Measurements from ENCODE around the gene SHROOM3.

DNA sequence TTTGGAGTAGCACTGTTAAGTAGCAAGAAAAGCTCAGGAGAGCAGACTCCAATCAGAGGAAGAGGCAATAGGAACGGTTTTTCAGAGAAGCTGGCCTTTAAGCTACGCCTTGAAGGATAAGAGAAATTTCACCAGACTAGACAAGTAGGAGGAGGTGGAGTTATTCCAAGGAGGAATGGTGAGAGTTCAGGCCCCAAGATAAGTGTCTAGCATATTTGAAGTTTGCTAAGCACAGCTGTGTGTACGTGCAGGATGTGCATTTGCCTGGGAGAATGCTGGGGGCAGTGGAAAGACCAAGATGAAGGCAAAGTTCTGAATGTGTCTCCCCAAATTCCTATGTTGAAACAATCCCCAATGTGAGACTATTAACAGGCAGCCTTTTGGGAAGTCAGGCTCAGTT is 371.3 kb downstream of the SHROOM3 start:
- no peak for TF ChIP-seq EZH2 (IDR thresholded peaks at IDR 0.05; ENCODE audit: borderline replicate concordance, insufficient read depth, low read depth, low read length, poor library complexity, severe bottlenecking)
- TF ChIP-seq, protein P1, sequence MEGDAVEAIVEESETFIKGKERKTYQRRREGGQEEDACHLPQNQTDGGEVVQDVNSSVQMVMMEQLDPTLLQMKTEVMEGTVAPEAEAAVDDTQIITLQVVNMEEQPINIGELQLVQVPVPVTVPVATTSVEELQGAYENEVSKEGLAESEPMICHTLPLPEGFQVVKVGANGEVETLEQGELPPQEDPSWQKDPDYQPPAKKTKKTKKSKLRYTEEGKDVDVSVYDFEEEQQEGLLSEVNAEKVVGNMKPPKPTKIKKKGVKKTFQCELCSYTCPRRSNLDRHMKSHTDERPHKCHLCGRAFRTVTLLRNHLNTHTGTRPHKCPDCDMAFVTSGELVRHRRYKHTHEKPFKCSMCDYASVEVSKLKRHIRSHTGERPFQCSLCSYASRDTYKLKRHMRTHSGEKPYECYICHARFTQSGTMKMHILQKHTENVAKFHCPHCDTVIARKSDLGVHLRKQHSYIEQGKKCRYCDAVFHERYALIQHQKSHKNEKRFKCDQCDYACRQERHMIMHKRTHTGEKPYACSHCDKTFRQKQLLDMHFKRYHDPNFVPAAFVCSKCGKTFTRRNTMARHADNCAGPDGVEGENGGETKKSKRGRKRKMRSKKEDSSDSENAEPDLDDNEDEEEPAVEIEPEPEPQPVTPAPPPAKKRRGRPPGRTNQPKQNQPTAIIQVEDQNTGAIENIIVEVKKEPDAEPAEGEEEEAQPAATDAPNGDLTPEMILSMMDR (IDR thresholded peaks at IDR 0.05) = no peak
